Prostate gland (tissue), 2 donors: ENCODE data around the gene LURAP1L.

Experiments used
- CTCF ChIP-seq, 4 experiments: fragments of 200-600 bp in 2 of 4; fragments of 450-650 bp in 2 of 4; sonication (generic) in 2 of 4; IDR thresholded peaks; 1 replicate in 3 of 4; 2 replicates in 1 of 4; pipeline ENCODE4 v1.5.1; 2016 to 2019; ENCODE audit warnings: antibody characterized with exemption in 4 of 4, mild to moderate bottlenecking in 2 of 4, moderate library complexity in 2 of 4
- POLR2AphosphoS5 ChIP-seq: sonication (generic); formaldehyde crosslinking; IDR thresholded peaks from one replicate; pipeline ENCODE4 v1.6.1; 2017; ENCODE audit warnings: antibody characterized with exemption

GRCh38 chr9:12735665-12736064 is 39.2 kb upstream of the LURAP1L start:
- TF ChIP-seq CTCF (IDR thresholded peaks at IDR 0.05) (no peak), POLR2AphosphoS5 (no peak)
